GM19025 (cell line): Measurements from ENCODE around the gene PAQR5.

ENCODE experiments used
- ATAC-seq: cut with Tn5 transposase; IDR thresholded peaks from one replicate; pipeline ENCODE4 v1.9.1; 2021; ENCODE audit warnings: mild to moderate bottlenecking, low read depth, moderate library complexity; ENCODE audit not compliant: unreplicated experiment

PAQR5 gene

DNA sequence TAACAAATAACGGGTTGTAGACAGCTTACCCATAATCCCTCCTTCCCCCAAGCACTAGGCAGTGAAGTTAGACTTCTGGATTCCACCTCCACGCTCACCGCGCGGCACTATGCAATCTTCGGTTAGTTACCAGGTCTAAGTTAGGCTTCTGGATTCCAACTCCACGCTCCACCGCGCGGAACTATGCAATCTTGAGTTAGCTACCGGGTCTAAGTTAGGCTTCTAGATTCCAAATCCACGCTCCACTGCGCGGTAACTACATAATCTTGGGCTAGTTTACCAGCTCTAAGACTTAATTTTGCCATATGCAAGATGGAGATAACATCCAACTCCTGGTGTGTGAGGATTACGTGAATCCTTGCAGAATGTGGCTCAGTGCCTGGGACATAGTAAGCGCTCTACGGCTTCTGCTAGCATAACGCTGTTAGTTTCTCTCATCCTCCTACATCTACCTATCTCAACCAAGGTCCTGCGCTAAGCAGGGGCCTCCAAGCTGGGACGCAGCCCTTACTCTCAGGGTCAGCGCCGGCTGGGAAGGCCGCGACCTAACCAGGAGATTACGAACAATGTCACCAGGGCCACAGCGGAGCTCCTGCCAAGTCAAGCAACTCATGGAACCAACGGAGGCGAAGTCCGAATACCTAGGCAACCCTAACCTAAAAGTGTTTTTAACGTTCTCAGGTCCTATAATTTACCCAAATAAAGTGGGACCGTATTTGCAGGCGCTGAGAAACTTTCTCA lies 153.4 kb downstream of the PAQR5 start:
- peak; percentile 26 for ATAC-seq

DNA sequence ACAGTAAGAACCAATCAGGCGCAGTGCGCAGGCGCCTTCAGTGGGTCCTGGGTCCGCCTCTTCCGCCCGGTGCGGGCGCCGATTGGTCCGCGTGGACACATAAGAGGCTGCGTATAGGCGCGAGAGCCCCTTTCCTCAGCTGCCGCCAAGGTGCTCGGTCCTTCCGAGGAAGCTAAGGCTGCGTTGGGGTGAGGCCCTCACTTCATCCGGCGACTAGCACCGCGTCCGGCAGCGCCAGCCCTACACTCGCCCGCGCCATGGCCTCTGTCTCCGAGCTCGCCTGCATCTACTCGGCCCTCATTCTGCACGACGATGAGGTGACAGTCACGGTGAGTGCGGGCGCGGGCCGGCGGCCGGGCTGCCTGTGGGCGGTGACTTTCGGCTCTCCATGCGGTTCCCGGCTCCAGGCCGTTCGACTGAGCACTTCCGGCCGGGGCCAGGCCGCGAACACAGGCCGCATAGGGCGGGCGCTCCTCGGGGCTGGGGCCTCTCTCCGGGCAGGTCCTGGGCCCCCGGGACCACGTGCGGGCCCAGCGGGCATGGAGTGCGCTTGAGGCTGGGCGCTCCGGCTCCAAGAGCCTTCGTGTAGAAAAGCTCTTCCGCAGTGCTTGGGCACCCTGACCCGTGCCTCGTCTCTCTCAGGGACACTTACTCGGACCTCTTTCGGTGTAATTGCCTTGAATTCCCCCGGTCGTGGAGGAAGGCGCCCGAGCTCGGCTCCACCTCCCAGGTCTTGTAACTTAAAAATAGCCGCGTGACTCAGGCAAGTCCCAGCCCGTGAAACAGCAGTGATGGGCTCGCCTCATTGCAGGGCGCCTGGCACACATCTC lies 154.2 kb downstream of the PAQR5 start, which contains the start of gene RPLP1:
Gene RPLP1, plus strand, starts transcription at position 127 of the 830 bp plus-strand sequence. Its CDS starts 131 bp downstream, at position 258.
- ATAC-seq = peak; percentile 66

DNA sequence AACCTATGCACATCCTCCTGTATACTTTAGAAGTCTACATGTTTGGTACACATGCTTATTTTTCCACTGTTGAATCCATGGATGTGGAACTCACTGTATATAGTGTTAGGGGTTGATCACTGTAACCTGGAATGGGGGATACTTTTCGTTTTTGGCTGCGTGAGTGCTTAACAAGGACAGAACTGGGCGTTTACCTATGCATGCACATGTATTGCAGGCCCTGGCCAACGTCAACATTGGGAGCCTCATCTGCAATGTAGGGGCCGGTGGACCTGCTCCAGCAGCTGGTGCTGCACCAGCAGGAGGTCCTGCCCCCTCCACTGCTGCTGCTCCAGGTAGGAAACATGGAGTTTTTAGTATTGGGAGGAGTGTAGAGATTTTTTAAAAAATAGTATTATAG lies 156.2 kb downstream of the PAQR5 start:
- ATAC-seq = no peak

DNA sequence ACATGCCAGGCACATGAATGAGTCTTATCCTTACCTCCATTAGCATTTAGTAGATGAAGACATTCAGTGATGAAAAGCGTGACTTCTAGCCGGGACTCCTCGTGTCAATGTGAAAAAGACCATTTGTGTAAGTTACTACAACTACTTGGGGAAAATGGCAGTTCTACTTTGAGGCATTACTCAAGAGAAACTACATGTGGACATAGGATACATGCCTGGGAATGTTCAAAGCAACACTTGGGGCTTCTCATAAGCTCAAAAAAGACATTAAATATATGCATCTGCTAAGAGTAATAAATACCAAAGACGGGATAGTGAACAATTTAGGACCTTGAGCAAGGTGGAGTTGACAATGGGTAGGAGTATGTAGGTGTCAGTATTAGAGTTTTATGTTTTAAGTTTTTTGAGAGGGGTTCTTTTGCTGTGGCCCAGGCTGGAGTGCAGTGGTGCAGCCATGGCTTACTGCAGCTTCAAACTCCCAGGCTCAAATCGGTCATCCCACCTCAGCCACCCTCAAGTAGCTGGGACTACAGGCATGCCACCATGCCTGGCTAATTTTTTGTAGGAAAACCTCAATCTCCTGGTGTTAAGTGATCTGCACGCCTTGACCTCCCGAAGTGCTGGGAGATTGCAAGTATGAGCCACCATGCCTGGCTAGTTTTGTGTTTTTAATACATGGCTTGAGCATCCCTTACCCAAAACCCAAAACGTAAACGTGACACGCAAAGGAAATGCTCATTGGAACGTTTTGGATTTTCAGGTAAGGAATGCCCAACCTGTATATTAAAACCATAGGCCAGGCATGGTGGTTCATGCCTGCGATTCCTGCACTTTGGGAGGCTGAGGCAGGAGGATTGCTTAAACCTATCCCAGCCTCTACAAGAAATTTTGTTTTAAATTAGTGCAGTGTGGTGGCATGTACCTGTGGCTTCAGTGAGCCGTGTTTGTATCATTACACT lies 157.8 kb downstream of the PAQR5 start:
- ATAC-seq = no peak
